ENCODE results near the gene SLC47A2.
"Not testable (repeated sequence)": the region's sequence is repeated elsewhere in the genome, so short reads cannot be mapped to it uniquely, and the experiment has no call there.

Gene SLC47A2

GRCh38 chr17:19707728-19708221 lies 8.6 kb downstream of the SLC47A2 start:
- DNase-seq (ENCODE audit: low spot score): no peak

- peak; percentile 39 for DNase-seq (ENCODE audit: low spot score)
These were observed 9.3 kb downstream of the SLC47A2 start for GRCh38 chr17:19706791-19707727.

GRCh38 chr17:19705771-19706770 lies 10.3 kb downstream of the SLC47A2 start:
- no peak for DNase-seq (ENCODE audit: low spot score)

GRCh38 chr17:19705201-19705600 lies 11.2 kb downstream of the SLC47A2 start:
- DNase-seq (ENCODE audit: low spot score): no peak

- no peak for DNase-seq (ENCODE audit: low spot score)
These were observed 12.4 kb downstream of the SLC47A2 start for GRCh38 chr17:19703828-19704613.

- no peak for DNase-seq (ENCODE audit: low spot score)
These were observed 13.1 kb downstream of the SLC47A2 start for GRCh38 chr17:19703106-19703827.

GRCh38 chr17:19702217-19702641 lies 14.2 kb downstream of the SLC47A2 start:
- DNase-seq (ENCODE audit: low spot score): no peak

- no peak for DNase-seq (ENCODE audit: low spot score)
These were observed 29.8 kb downstream of the SLC47A2 start for GRCh38 chr17:19686400-19687090.

- not testable (repeated sequence) for DNase-seq (ENCODE audit: low spot score)
These were observed 31.3 kb downstream of the SLC47A2 start for GRCh38 chr17:19684909-19685580.

- DNase-seq (ENCODE audit: low spot score): no peak
These were observed 33.3 kb downstream of the SLC47A2 start for GRCh38 chr17:19683117-19683516.

- no peak for DNase-seq (ENCODE audit: low spot score)
These were observed 37.6 kb downstream of the SLC47A2 start for GRCh38 chr17:19678581-19679453.

GRCh38 chr17:19677736-19678379 lies 38.5 kb downstream of the SLC47A2 start:
- no peak for DNase-seq (ENCODE audit: low spot score)

- DNase-seq (ENCODE audit: low spot score): no peak
These were observed 39.5 kb downstream of the SLC47A2 start for GRCh38 chr17:19676896-19677295.

GRCh38 chr17:19673623-19674022 lies 42.8 kb downstream of the SLC47A2 start:
- no peak for DNase-seq (ENCODE audit: low spot score)

- DNase-seq (ENCODE audit: low spot score): peak; percentile 58
These were observed 44.2 kb downstream of the SLC47A2 start for GRCh38 chr17:19672009-19672750.

GRCh38 chr17:19671433-19671832 lies 45.0 kb downstream of the SLC47A2 start:
- no peak for DNase-seq (ENCODE audit: low spot score)

GRCh38 chr17:19670908-19671307 lies 45.5 kb downstream of the SLC47A2 start:
- no peak for DNase-seq (ENCODE audit: low spot score)

All from putamen (tissue), 1 donor.